Frontal cortex (tissue), 4 donors: ENCODE results near the gene BIRC5. TPM values are rescaled to one million over a fixed set of nuclear protein-coding genes. Genes with fewer than 3 reads are reported as not detected.
"Not testable (repeated sequence)": the region's sequence is repeated elsewhere in the genome, so short reads cannot be mapped to it uniquely, and the experiment has no call there.

ENCODE experiments used
- DNase-seq, 2 donors: peaks; one replicate each; pipeline ENCODE4 v3.0.0; 2012; ENCODE audit warnings: low spot score in 2 of 2
- FAIRE-seq: peaks from 2 replicates; lab custom pipeline; 2012; peaks lifted over from hg19 to GRCh38; lab: Jason Lieb, UNC
- total RNA-seq: library from RNA; depleted of rRNA; stranded (reverse); fragments of >200 nt; gene quantifications from one replicate; pipeline ENCODE4 v1.2.3, GENCODE V29; 2014
- donor health status: control.
- donor health status: control.
- donor health status: control.

The BIRC5 gene
- total RNA-seq, 1 donor from 2014 or later, result 6.9 TPM

DNA sequence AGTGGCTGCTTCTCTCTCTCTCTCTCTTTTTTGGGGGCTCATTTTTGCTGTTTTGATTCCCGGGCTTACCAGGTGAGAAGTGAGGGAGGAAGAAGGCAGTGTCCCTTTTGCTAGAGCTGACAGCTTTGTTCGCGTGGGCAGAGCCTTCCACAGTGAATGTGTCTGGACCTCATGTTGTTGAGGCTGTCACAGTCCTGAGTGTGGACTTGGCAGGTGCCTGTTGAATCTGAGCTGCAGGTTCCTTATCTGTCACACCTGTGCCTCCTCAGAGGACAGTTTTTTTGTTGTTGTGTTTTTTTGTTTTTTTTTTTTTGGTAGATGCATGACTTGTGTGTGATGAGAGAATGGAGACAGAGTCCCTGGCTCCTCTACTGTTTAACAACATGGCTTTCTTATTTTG lies 9.7 kb downstream of the BIRC5 start:
- FAIRE-seq (no peak), DNase-seq (no peak)

DNA sequence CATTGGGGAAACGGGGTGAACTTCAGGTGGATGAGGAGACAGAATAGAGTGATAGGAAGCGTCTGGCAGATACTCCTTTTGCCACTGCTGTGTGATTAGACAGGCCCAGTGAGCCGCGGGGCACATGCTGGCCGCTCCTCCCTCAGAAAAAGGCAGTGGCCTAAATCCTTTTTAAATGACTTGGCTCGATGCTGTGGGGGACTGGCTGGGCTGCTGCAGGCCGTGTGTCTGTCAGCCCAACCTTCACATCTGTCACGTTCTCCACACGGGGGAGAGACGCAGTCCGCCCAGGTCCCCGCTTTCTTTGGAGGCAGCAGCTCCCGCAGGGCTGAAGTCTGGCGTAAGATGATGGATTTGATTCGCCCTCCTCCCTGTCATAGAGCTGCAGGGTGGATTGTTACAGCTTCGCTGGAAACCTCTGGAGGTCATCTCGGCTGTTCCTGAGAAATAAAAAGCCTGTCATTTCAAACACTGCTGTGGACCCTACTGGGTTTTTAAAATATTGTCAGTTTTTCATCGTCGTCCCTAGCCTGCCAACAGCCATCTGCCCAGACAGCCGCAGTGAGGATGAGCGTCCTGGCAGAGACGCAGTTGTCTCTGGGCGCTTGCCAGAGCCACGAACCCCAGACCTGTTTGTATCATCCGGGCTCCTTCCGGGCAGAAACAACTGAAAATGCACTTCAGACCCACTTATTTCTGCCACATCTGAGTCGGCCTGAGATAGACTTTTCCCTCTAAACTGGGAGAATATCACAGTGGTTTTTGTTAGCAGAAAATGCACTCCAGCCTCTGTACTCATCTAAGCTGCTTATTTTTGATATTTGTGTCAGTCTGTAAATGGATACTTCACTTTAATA lies 10.4 kb downstream of the BIRC5 start:
- no peak for FAIRE-seq
- DNase-seq, result no peak

DNA sequence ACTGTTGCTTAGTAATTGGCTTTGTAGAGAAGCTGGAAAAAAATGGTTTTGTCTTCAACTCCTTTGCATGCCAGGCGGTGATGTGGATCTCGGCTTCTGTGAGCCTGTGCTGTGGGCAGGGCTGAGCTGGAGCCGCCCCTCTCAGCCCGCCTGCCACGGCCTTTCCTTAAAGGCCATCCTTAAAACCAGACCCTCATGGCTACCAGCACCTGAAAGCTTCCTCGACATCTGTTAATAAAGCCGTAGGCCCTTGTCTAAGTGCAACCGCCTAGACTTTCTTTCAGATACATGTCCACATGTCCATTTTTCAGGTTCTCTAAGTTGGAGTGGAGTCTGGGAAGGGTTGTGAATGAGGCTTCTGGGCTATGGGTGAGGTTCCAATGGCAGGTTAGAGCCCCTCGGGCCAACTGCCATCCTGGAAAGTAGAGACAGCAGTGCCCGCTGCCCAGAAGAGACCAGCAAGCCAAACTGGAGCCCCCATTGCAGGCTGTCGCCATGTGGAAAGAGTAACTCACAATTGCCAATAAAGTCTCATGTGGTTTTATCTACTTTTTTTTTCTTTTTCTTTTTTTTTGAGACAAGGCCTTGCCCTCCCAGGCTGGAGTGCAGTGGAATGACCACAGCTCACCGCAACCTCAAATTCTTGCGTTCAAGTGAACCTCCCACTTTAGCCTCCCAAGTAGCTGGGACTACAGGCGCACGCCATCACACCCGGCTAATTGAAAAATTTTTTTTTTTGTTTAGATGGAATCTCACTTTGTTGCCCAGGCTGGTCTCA lies 11.2 kb downstream of the BIRC5 start:
- DNase-seq, result no peak
- FAIRE-seq, result no peak

DNA sequence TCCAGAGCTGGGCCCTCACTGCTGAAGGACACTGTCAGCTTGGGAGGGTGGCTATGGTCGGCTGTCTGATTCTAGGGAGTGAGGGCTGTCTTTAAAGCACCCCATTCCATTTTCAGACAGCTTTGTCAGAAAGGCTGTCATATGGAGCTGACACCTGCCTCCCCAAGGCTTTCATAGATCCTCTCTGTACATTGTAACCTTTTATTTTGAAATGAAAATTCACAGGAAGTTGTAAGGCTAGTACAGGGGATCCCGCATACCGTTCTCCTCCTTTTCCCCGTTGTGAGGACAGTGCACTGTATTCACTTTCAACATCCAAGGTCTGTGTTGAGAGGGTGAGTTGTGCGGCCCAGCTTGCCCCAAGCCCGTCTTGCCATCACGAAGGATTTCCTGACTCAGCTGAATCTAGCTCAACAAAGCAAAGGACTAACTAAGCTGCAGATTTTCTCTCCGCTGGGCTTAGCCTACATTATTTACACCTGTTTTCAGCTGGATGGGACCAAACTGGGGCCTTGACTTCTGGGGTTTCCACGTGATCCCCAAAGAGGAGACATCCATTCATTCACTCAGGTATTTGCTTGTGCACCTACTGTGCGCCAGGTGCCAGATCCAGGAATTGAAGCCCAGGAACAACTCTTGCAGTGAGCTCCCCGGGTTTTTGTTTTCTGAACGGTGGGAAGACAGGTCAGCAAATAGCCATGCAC lies 12.2 kb downstream of the BIRC5 start:
- no peak for FAIRE-seq
- DNase-seq, result no peak

DNA sequence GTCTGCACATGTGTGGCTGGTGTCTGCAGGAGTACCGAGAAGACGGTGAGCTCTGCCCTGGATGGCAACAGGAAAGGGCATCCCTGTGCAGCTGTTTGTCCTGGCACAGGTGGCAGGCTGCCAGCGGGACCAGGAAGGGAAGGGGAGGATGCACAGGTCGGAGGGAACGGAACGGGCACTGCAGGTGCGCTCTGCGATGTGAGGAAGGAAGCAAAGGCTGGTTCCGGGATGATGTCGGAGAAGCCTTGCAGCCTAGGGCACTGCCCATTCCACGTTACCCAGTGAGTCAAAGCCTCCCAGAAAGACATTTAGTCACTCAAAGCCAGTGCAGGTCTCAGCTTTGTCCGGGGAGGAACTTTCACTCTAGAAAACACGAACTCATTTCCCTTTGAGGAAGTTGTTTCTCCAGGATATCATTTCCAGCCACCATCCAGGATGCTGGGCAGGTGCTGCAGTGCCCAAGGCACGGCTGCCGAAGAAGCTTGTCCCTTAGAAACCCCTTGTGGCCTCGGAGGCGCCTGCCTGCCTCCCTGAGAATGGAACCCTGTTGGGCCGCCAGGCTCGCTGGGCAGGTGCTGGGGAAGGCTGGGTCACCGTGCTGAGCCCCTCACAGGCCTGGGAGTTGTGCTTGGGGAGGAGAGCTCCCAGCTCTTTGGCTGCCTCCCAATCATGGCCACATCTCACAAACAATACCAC lies 12.9 kb downstream of the BIRC5 start:
- DNase-seq (no peak), FAIRE-seq (no peak)

- no peak for FAIRE-seq
- no peak for DNase-seq
These were observed 13.4 kb downstream of the BIRC5 start for GRCh38 chr17:78227455-78227916.

GRCh38 chr17:78228176-78228575 lies 14.1 kb downstream of the BIRC5 start:
- no peak for FAIRE-seq

GRCh38 chr17:78230252-78230962 lies 16.4 kb downstream of the BIRC5 start:
- no peak for FAIRE-seq

More at GRCh38 chr17:78228176-78228575, 14.1 kb downstream of the BIRC5 start:
- DNase-seq, result no peak

DNA sequence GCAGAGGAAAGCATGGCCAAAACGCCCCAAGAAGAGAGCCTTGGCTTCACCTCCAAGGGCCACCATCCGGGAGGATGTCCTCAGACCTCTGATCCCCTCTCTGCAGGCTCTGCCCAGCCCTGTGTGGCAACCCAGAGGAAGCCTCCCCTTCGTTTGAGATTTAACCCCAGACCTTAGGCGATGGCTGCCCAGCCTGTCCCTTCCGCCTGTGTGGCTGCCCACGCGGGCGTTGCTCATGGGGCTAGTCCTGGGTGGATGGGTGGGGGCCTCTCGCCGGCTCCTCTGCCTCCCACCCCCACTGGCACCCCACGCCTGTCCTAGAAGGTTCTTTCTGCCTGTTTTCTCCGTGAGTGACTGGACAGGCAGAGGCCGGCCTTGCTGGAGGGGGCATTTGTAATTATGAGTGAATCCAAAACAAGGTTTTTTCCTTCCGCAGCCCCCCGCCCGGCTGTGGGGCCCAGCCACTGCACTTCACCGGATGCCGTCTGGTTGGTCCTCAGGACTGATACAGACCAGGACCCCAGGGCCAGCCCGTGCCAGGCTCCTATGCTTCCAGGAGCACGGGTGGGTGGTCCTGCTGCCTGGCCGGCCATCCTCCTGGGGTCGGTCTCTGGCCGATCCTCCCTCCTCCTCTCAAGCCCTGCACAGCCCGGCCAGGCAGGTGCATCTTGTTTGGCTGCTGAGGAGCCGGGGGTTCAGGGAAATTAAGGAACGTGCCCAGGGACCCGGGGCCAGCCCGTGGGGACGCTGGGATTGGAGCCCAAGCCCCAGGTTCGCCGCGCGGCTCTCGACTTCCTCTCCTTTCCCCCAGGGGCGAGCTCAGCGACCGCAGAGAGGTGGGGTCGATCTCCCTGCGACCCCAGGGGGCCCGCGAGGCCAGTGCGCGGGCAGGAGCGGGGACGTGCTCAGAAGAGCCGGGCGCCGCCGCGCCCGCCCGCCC lies 17.2 kb downstream of the BIRC5 start, which contains the start of gene TMEM235:
TSS of gene TMEM235 (plus strand) at position 636 of the 940 bp plus-strand sequence. CDS start 393 bp downstream, outside the sequence.
- no peak for DNase-seq
- no peak for FAIRE-seq

More at GRCh38 chr17:78230252-78230962, 16.4 kb downstream of the BIRC5 start:
- no peak for DNase-seq

GRCh38 chr17:78231991-78232858 lies 18.2 kb downstream of the BIRC5 start:
- FAIRE-seq, result no peak
- DNase-seq, result no peak

GRCh38 chr17:78232859-78233173 lies 18.8 kb downstream of the BIRC5 start:
- DNase-seq (no peak), FAIRE-seq (no peak)

GRCh38 chr17:78233678-78234077 lies 19.6 kb downstream of the BIRC5 start:
- no peak for DNase-seq
- FAIRE-seq, result no peak

DNA sequence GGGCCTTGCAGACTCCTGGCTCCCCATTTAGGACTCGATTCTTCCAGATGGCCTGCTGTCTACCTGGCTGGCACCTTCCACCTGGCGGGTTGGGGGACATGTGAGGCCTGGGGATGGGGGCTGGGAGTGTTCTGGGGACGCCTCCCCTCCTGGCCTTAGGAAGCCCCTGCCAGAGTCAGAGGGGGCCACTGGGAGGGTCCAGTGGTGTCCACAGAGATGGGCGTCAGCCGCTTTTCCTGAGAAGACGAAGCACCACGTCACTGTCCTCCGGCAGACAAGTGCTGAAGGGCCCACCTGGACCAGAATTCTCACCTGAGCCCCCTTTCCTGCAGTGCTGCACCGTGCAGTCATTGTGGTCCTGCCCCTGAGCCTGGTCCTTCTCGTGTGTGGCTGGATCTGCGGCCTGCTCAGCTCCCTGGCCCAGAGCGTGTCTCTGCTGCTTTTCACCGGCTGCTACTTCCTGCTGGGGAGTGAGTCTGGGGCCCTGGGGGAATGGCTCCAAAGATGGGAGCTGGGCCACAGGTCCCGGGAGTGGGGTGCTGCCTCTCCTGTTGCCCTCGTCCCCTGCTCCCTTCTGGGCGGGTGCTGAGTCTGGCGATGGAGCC lies 20.3 kb downstream of the BIRC5 start:
- no peak for FAIRE-seq
- no peak for DNase-seq

DNA sequence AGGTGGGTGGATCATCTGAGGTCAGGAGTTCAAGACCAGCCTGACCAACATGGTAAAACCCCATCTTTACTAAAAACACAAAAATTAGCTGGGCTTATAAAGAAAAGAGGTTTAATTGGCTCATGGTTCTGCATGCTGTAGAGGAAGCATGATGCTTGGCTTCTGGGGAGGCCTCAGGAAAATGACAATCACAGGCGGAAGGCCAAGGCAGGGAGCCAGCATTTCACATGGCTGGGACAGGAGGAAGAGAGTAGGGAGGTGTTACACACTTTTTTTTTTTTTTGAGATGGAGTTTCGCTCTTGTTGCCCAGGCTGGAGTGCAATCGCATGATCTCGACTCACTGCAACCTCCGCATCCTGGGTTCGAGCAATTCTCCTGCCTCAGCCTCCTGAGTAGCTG lies 21.0 kb downstream of the BIRC5 start:
- not testable (repeated sequence) for DNase-seq, FAIRE-seq

DNA sequence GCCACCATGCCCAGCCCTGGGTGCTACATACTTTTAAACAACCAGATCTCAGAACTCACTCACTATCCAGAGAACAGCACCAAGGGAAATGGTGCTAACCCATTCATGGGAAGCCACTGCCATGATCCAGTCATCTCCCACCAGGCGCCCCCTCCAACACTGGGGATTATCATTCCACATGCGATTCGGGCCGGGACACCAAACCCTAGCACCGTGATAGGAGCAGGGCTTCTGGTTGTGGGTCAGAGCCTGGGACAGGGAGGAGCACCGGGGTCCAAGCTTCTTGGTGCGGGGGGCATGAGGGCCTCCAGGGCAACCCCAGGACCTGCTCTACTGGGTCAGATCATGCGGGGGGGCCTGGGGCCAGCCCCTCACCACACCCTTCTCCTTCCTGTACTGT lies 21.8 kb downstream of the BIRC5 start:
- FAIRE-seq, result no peak

DNA sequence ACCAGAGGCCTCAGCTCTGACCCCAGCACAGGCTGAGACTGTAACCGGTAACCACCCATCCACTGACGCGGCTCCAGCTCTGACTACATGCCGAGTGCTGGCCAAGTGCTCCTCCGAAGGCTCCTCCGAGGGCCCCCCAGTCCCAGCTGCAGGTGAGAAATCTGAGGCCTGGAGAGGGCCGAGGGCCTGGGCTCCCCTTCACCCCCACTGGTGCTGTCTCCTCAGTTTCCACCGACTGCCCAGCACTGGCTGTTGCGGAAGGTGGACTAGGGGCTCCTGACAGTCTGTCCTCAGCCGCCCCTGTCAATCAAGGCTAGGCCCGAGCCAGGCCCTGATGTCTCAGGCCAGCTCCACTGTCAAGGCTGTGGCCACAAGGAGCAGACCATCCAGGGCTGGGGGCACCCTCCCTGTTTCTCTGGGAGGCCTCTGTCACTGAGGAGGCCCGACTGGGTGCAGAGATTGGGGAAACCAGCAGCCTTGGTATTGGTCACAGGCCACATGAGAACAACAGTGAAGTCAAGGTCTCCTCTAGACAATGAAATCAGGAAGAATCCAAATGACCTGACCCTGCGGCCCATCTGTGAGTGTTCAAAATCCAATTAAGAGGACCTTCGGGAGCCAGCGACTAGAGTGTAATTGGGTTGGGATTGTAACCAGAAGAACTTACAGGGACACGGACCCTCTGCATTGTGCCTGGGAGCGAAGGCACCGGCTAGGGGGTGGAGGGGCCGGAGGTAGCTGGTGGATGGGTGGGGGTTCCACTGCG lies 22.5 kb downstream of the BIRC5 start:
- DNase-seq (no peak), FAIRE-seq (no peak)

More for the DNA sequence above, 21.8 kb downstream of the BIRC5 start:
- no peak for DNase-seq
